NCI-H2196 treated with DMSO at 0.1 percent for 48 hours (cell line): ENCODE results near the gene CTU1.

ENCODE experiments used
- DNase-seq: peaks from one replicate; lab custom pipeline; 2025; ENCODE audit not compliant: unreplicated experiment; lab: John Stamatoyannopoulos, UW

The CTU1 gene

GRCh38 chr19:51084505-51084904, 23.7 kb downstream of the CTU1 start:
- no peak for DNase-seq

GRCh38 chr19:51083783-51084182, 24.4 kb downstream of the CTU1 start:
- DNase-seq = no peak

- no peak for DNase-seq
Measured at GRCh38 chr19:51083181-51083580, 25.0 kb downstream of the CTU1 start.

GRCh38 chr19:51082611-51083010, 25.6 kb downstream of the CTU1 start, which contains the start of gene KLK14:
Gene KLK14 (minus strand): TSS chr19:51082887. CDS start chr19:51082614, 273 bp downstream.
- no peak for DNase-seq

- DNase-seq = no peak
Measured at GRCh38 chr19:51081476-51081875, 26.7 kb downstream of the CTU1 start.

GRCh38 chr19:51079481-51080110, 28.6 kb downstream of the CTU1 start:
- no peak for DNase-seq

GRCh38 chr19:51078731-51079130, 29.5 kb downstream of the CTU1 start:
- no peak for DNase-seq

GRCh38 chr19:51078104-51078503, 30.1 kb downstream of the CTU1 start:
- no peak for DNase-seq

GRCh38 chr19:51076631-51077213, 31.5 kb downstream of the CTU1 start:
- no peak for DNase-seq

- DNase-seq = no peak
Measured at GRCh38 chr19:51075998-51076397, 32.2 kb downstream of the CTU1 start.

GRCh38 chr19:51071095-51071405, 37.2 kb downstream of the CTU1 start:
- DNase-seq = no peak

- no peak for DNase-seq
Measured at GRCh38 chr19:51070334-51071094, 37.7 kb downstream of the CTU1 start.

GRCh38 chr19:51066393-51067186, 41.6 kb downstream of the CTU1 start:
- no peak for DNase-seq

GRCh38 chr19:51065221-51065960, 42.8 kb downstream of the CTU1 start:
- no peak for DNase-seq

GRCh38 chr19:51064534-51065220, 43.5 kb downstream of the CTU1 start, which contains the start of gene KLK13:
Gene KLK13 (minus strand): TSS chr19:51065092. CDS start chr19:51065067, 25 bp downstream.
- no peak for DNase-seq

GRCh38 chr19:51063664-51064063, 44.5 kb downstream of the CTU1 start:
- DNase-seq = no peak

- no peak for DNase-seq
Measured at GRCh38 chr19:51060973-51061372, 47.2 kb downstream of the CTU1 start.

GRCh38 chr19:51060336-51060735, 47.9 kb downstream of the CTU1 start:
- DNase-seq = no peak

- DNase-seq = no peak
Measured at GRCh38 chr19:51059715-51060114, 48.5 kb downstream of the CTU1 start.

GRCh38 chr19:51055866-51056265, 52.3 kb downstream of the CTU1 start:
- DNase-seq = no peak
